Endothelial cell of umbilical vein (primary cell): ENCODE measurements around the gene CYB561A3. TPM values are rescaled to one million over a fixed set of nuclear protein-coding genes. Genes with fewer than 3 reads are reported as not detected.

Experiments
- BruUV-seq: library from RNA; stranded (reverse); fragments of 400-500 nt; replicated peaks from 2 replicates; lab custom pipeline; 2021; lab: Mats Ljungman, UMichigan
- CTCF ChIA-PET: fragments of 300-600, 350-600 bp; sonication (Branson Sonifier 250); formaldehyde crosslinking; loops from one replicate; lab custom pipeline; 2021; ENCODE audit warnings: antibody characterized with exemption, inconsistent platforms; lab: Charles Lee
- POLR2A ChIA-PET: fragments of 300-600, 350-600 bp; sonication (Branson Sonifier 250); formaldehyde crosslinking; loops from one replicate; lab custom pipeline; 2021; ENCODE audit warnings: antibody characterized with exemption, inconsistent platforms; lab: Charles Lee
- DNase-seq: peaks from one replicate; pipeline ENCODE4 v3.0.0-alpha.2; 2011; ENCODE audit warnings: low read depth, low spot score
- FAIRE-seq: peaks from 2 replicates; lab custom pipeline; 2011; peaks lifted over from hg19 to GRCh38; lab: Jason Lieb, UNC
- H2AFZ ChIP-seq: 2 replicates; pipeline ENCODE4 v1.6.0; 2012; ENCODE audit warnings: low read depth, low read length, control low read depth, inconsistent platforms
- H3K27ac ChIP-seq: 2 replicates; pipeline ENCODE4 v1.5.1; 2011; ENCODE audit warnings: low read depth, mild to moderate bottlenecking, control low read depth, low read length, moderate library complexity; ENCODE audit not compliant: insufficient read depth
- H3K27me3 ChIP-seq, 2 experiments: 2 replicates each; pipeline versions ENCODE4 v1.6.0 to v1.6.1; 2011; ENCODE audit warnings: low read length in 2 of 2, mixed read lengths in 1 of 2; ENCODE audit not compliant: control insufficient read depth in 2 of 2, insufficient read depth in 2 of 2
- H3K36me3 ChIP-seq, 2 experiments: 2 replicates in 1 of 2; 3 replicates in 1 of 2; pipeline ENCODE4 v1.5.1; 2011; ENCODE audit warnings: low read length in 2 of 2, mild to moderate bottlenecking in 1 of 2, moderate library complexity in 1 of 2; ENCODE audit not compliant: control insufficient read depth in 2 of 2, insufficient read depth in 2 of 2; ENCODE audit errors: extremely low read depth in 1 of 2
- H3K4me1 ChIP-seq: 3 replicates; pipeline ENCODE4 v1.5.1; 2011; ENCODE audit warnings: mild to moderate bottlenecking, low read length; ENCODE audit not compliant: control insufficient read depth, insufficient read depth; ENCODE audit errors: extremely low read depth
- H3K4me2 ChIP-seq: 2 replicates; pipeline ENCODE4 v1.6.1; 2011; ENCODE audit warnings: low read length, control low read depth, mixed read lengths; ENCODE audit not compliant: insufficient read depth
- H3K4me3 ChIP-seq, 3 experiments: fragments of 200-600 bp in 1 of 3; sonication (generic), shearing (Covaris generic) in 1 of 3; replicated peaks in 1 of 3; 2 replicates each; pipeline ENCODE4 v1.5.1; 2011 to 2016; ENCODE audit warnings: control low read depth in 3 of 3, low read length in 3 of 3, mild to moderate bottlenecking in 2 of 3, inconsistent platforms in 1 of 3, low read depth in 1 of 3, moderate library complexity in 1 of 3; ENCODE audit not compliant: insufficient read depth in 1 of 3
- H3K79me2 ChIP-seq: 2 replicates; pipeline ENCODE4 v1.6.0; 2012; ENCODE audit warnings: low read length, inconsistent platforms; ENCODE audit not compliant: control insufficient read depth, insufficient read depth
- H3K9ac ChIP-seq: replicated peaks from 2 replicates; pipeline ENCODE3; 2011; ENCODE audit warnings: low read length, control low read depth; ENCODE audit not compliant: insufficient read depth; ENCODE audit errors: extremely low read depth
- H3K9me1 ChIP-seq: replicated peaks from 3 replicates; pipeline ENCODE4 v1.6.0; 2011; ENCODE audit warnings: mild to moderate bottlenecking, low read length; ENCODE audit not compliant: control insufficient read depth, insufficient read depth; ENCODE audit errors: extremely low read depth
- H3K9me3 ChIP-seq: replicated peaks from 2 replicates; pipeline ENCODE4 v1.5.1; 2012; ENCODE audit warnings: low read length, inconsistent platforms; ENCODE audit not compliant: control insufficient read depth, insufficient read depth
- H4K20me1 ChIP-seq: replicated peaks from 2 replicates; pipeline ENCODE3; 2011; ENCODE audit warnings: mild to moderate bottlenecking, low read length; ENCODE audit not compliant: control insufficient read depth, insufficient read depth; ENCODE audit errors: extremely low read depth
- CTCF ChIP-seq, 2 donors: IDR thresholded peaks; 1 replicate in 1 of 2; 2 replicates in 1 of 2; pipeline ENCODE4 v1.5.1; 2011; ENCODE audit warnings: low read length in 2 of 2, mild to moderate bottlenecking in 2 of 2, moderate library complexity in 2 of 2, control low read depth in 1 of 2, inconsistent platforms in 1 of 2, low read depth in 1 of 2; ENCODE audit not compliant: insufficient read depth in 1 of 2; ENCODE audit errors: extremely low read depth in 1 of 2
- EZH2 ChIP-seq: IDR thresholded peaks from 2 replicates; pipeline ENCODE4 v1.6.1; 2012; ENCODE audit warnings: borderline replicate concordance, low read depth, mild to moderate bottlenecking, moderate library complexity, low read length, inconsistent platforms; ENCODE audit not compliant: severe bottlenecking
- FOS ChIP-seq: IDR thresholded peaks from 2 replicates; pipeline ENCODE4 v1.6.1; 2011; ENCODE audit warnings: mild to moderate bottlenecking, low read length, moderate library complexity, borderline replicate concordance; ENCODE audit not compliant: insufficient read depth
- JUN ChIP-seq: IDR thresholded peaks from 2 replicates; pipeline ENCODE4 v1.6.1; 2011; ENCODE audit warnings: borderline replicate concordance, low read depth; ENCODE audit not compliant: insufficient read length, insufficient read depth
- MYC ChIP-seq: IDR thresholded peaks from one replicate; pipeline ENCODE4 v1.6.1; 2011; ENCODE audit warnings: mild to moderate bottlenecking, low read depth, low read length
- dilution Hi-C: fragments of 300-500 bp; cut with MboI; formaldehyde crosslinking; loops from one replicate; pipeline ENCODE4 v1.15.0; 2019; ENCODE audit warnings: low sequenced_read_pairs; ENCODE audit not compliant: extremely low pct_ligation_motif_present
- intact Hi-C: fragments of 100-400 bp; cut with micrococcal nuclease; formaldehyde crosslinking; loops from one replicate; pipeline ENCODE4 v1.10.0; 2022
- polyA plus RNA-seq, 4 experiments: library from polyadenylated mRNA; depleted of rRNA in 3 of 4; stranded (reverse) in 3 of 4; unstranded in 1 of 4; fragments of >200 nt; gene quantifications; 2 replicates each; pipeline versions ENCODE4 v1.2.1 to v1.2.3, GENCODE V29; 2011 to 2012; ENCODE audit warnings: missing spikeins in 1 of 4
- total RNA-seq: library from RNA; stranded (reverse); gene quantifications from 2 replicates; pipeline ENCODE4 v1.2.3, GENCODE V29; 2021

CYB561A3 gene
- total and polyA plus RNA-seq, 2 donors (not counting 3 experiments of a cell fraction or from before 2014, with no cell fraction given): 41.6 to 103 TPM

- no TSS peak for BruUV-seq
- no peaks in the 10 kb centered on the region for H4K20me1 ChIP-seq
Measured at GRCh38 chr11:61350803-61351202, 10.9 kb downstream of the CYB561A3 start.

More at GRCh38 chr11:61350803-61351202, 10.9 kb downstream of the CYB561A3 start:
- Histone ChIP-seq H3K4me3 (no peak overlapping the region), H3K27me3 (no peaks in the 10 kb centered on the region), H2AFZ (no peak overlapping the region), H3K9me3 (no peaks in the 10 kb centered on the region), H3K27ac (no peak overlapping the region), H3K4me2 (no peak overlapping the region), H3K9me1 (no peaks in the 10 kb centered on the region), H3K9ac (no peak overlapping the region), H3K4me1 (peaks cover 14% of the 10 kb centered on the region), H3K79me2 (no peaks in the 10 kb centered on the region), H3K36me3 (peaks cover 0 to 20% of the 10 kb centered on the region in 2 experiments)
- TF ChIP-seq FOS (no peak), EZH2 (no peak), CTCF (IDR thresholded peaks at IDR 0.05; ENCODE audit: extremely low read depth in 1 of 2, insufficient read depth in 1 of 2, low read depth in 1 of 2, low read length in 2 of 2) (no peak), JUN (no peak), MYC (no peak)
- CTCF ChIA-PET: no interaction called here
- DNase-seq (no peak), FAIRE-seq (no peak)
- dilution Hi-C loops (no loop called here), intact Hi-C loops (loop anchor here (1.0 kb wide), 1 partner anchor 18 kb away; the partner anchor contains the start of genes DDB1 and TKFC)
- POLR2A ChIA-PET: no interaction called here
